Duodenal mucosa (tissue), 2 donors: Measurements from ENCODE around the gene MSH2.

ENCODE experiments used
- H3K27ac ChIP-seq: one replicate; pipeline ENCODE4 v1.7.0; 2013; ENCODE audit warnings: low read depth, low read length
- H3K27me3 ChIP-seq, 2 donors: one replicate each; pipeline ENCODE4 v1.7.0; 2013; ENCODE audit warnings: low read length in 2 of 2, control low read depth in 1 of 2; ENCODE audit not compliant: insufficient read depth in 2 of 2, control insufficient read depth in 1 of 2
- H3K36me3 ChIP-seq, 2 donors: one replicate each; pipeline ENCODE4 v1.7.0; 2013; ENCODE audit warnings: low read length in 2 of 2, control low read depth in 1 of 2; ENCODE audit not compliant: insufficient read depth in 2 of 2, control insufficient read depth in 1 of 2
- H3K4me1 ChIP-seq, 2 donors: one replicate each; pipeline ENCODE4 v1.7.0; 2013; ENCODE audit warnings: low read length in 2 of 2, control low read depth in 1 of 2; ENCODE audit not compliant: insufficient read depth in 2 of 2, control insufficient read depth in 1 of 2
- H3K4me3 ChIP-seq, 2 donors: one replicate each; pipeline ENCODE4 v1.7.0; 2013; ENCODE audit warnings: low read length in 2 of 2, low read depth in 1 of 2
- H3K9ac ChIP-seq, 2 donors: one replicate each; pipeline ENCODE4 v1.7.0; 2013; ENCODE audit warnings: low read length in 2 of 2, low read depth in 1 of 2
- H3K9me3 ChIP-seq, 2 donors: one replicate each; pipeline ENCODE4 v1.7.0; 2013; ENCODE audit warnings: low read length in 2 of 2, control low read depth in 1 of 2; ENCODE audit not compliant: control insufficient read depth in 1 of 2

MSH2 gene

GRCh38 chr2:47459021-47459420 is 56.1 kb downstream of the MSH2 start:
- Histone ChIP-seq H3K4me3 (no peak overlapping the region), H3K27me3 (no peaks in the 10 kb centered on the region), H3K4me1 (no peaks in the 10 kb centered on the region), H3K27ac (no peak overlapping the region), H3K9ac (no peak overlapping the region), H3K36me3 (peaks cover 3 to 7% of the 10 kb centered on the region in 2 donors), H3K9me3 (no peaks in the 10 kb centered on the region)

DNA sequence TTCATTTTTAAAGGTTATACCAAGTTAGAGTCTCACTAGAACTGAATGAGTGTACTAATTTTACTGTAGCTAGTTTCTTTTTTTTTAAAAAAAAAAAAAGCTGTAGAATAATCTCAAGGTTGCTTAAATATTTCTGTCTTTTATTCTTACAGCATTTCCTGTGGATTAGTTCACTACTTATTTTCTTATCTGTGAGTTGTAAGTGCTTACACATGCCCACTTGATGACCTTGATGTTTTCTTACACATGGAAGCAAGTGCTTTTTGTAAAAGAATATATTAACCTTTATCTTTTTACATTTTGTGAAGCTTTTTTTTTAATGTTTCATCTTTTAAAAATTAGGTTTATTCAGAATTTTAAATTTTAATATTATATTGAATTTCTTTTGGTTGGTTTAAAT is 57.8 kb downstream of the MSH2 start:
- H3K36me3 ChIP-seq: peaks cover 3 to 21% of the 10 kb centered on the region in 2 donors
- H3K9ac ChIP-seq: no peak overlapping the region

DNA sequence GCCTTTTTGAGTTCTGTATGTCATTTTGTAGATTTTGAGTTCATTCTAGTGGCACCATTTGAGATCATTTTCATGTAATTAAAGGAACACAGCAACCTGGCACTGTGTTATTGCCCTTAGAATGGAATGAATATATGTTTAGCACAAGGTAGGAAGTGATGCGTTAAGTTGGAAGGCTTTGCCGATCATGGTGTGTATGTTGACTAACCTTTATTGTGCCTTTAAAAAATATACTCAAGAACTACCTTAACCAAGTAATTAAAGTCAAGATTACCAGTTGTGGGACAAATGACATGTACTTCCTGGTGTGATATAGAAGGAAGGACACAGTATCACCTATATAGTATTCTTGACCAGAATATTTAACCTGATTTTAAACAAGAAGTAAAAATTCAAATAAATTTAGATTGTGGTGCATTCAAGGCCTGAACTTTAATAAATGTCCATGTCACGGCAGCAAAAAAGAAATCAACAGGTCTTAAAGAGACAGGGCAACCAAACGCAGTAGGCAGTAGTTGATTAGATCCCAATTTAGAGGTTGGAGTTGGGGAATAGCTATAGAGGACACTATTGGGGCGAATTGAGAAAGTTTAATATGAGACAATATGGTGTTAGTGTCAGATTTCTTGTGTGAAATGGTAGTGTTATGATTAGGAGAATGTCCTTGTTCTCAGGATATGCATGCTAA is 68.6 kb downstream of the MSH2 start:
- no peak overlapping the region for H3K9ac ChIP-seq
- no peak overlapping the region for H3K27ac ChIP-seq
- no peaks in the 10 kb centered on the region for H3K27me3 ChIP-seq
- peaks cover 9 to 29% of the 10 kb centered on the region in 2 donors for H3K36me3 ChIP-seq
- H3K4me3 ChIP-seq: no peak overlapping the region
- H3K4me1 ChIP-seq: no peaks in the 10 kb centered on the region
- H3K9me3 ChIP-seq: no peaks in the 10 kb centered on the region

More for the DNA sequence above, 57.8 kb downstream of the MSH2 start:
- no peaks in the 10 kb centered on the region for H3K27me3 ChIP-seq
- no peaks in the 10 kb centered on the region for H3K4me1 ChIP-seq
- H3K4me3 ChIP-seq: no peak overlapping the region
- no peaks in the 10 kb centered on the region for H3K9me3 ChIP-seq
- H3K27ac ChIP-seq: no peak overlapping the region

GRCh38 chr2:47479863-47480262 is 76.9 kb downstream of the MSH2 start:
- Histone ChIP-seq H3K9me3 (no peaks in the 10 kb centered on the region), H3K36me3 (peaks cover 0 to 30% of the 10 kb centered on the region in 2 donors), H3K27me3 (no peaks in the 10 kb centered on the region), H3K9ac (no peak overlapping the region), H3K27ac (no peak overlapping the region), H3K4me1 (no peaks in the 10 kb centered on the region), H3K4me3 (no peak overlapping the region)

DNA sequence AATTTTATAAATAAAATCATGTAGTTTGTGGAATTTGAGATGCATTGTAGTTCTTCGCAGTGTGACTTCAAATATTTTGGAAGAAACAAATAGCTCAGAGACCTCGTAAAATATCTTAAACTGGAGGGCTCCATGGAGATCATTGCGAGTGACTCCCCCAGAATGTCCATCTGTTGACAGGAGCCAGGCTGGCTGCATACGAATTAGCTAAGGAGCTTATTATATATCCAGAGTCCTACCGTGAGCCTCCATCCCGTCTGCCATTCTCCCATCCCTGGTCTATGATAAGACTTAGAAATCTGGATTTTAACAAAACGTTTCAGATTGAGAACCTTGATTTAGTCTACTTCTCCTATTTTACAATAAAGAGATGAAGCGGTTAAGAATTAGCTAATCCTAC is 80.2 kb downstream of the MSH2 start:
- Histone ChIP-seq H3K27ac (no peak overlapping the region), H3K36me3 (peaks cover 0 to 13% of the 10 kb centered on the region in 2 donors), H3K27me3 (no peaks in the 10 kb centered on the region), H3K4me1 (peaks cover 4 to 12% of the 10 kb centered on the region in 2 donors), H3K4me3 (no peak overlapping the region), H3K9me3 (no peaks in the 10 kb centered on the region), H3K9ac (no peak overlapping the region)

- H3K36me3 ChIP-seq: peaks cover 0 to 5% of the 10 kb centered on the region in 2 donors
- H3K27ac ChIP-seq: no peak overlapping the region
- no peaks in the 10 kb centered on the region for H3K9me3 ChIP-seq
- no peak overlapping the region for H3K4me3 ChIP-seq
- no peaks in the 10 kb centered on the region for H3K27me3 ChIP-seq
- H3K4me1 ChIP-seq: peaks cover 4 to 19% of the 10 kb centered on the region in 2 donors
- H3K9ac ChIP-seq: no peak overlapping the region
These were observed 81.4 kb downstream of the MSH2 start for GRCh38 chr2:47484396-47484795.

GRCh38 chr2:47485177-47485576 is 82.2 kb downstream of the MSH2 start:
- peaks cover 0 to 5% of the 10 kb centered on the region in 2 donors for H3K36me3 ChIP-seq
- no peak overlapping the region for H3K4me3 ChIP-seq
- H3K4me1 ChIP-seq: peaks cover 4 to 19% of the 10 kb centered on the region in 2 donors
- no peak overlapping the region for H3K9ac ChIP-seq
- H3K27me3 ChIP-seq: no peaks in the 10 kb centered on the region
- no peak overlapping the region for H3K27ac ChIP-seq
- H3K9me3 ChIP-seq: no peaks in the 10 kb centered on the region

GRCh38 chr2:47485751-47486300 is 82.9 kb downstream of the MSH2 start:
- no peaks in the 10 kb centered on the region for H3K9me3 ChIP-seq
- peaks cover 0 to 5% of the 10 kb centered on the region in 2 donors for H3K36me3 ChIP-seq
- H3K9ac ChIP-seq: no peak overlapping the region

DNA sequence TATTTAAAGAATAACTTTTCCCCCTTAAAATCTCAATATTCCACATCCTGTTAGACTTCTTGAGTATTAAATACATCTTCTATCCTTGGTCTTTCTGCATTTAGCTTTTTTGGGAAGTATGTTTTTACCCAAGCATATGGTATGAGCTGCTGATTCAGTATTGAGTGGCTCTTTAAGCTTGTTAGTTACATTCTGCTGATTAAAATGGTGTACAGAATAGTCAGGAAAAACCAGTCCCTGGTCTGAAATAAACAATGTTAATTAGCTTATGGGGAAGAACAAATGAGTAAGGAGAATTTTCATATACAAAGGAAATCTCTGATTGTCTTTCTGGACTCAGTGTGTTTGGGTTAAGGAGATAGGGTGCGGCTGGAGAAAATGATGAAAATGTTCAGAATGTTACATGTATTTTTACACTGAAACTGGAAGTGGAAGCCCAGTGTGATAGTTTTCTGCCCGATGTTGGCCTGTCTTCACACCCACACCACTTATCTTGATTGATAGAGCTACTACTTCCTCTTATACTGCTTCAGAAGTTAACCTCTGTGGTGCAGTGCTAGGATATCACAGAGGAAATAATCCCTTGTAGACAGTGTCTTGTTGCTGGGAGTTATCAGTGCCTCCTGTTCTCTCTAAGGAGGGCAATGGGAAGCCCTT is 84.0 kb downstream of the MSH2 start:
- no peak overlapping the region for H3K4me3 ChIP-seq
- H3K9me3 ChIP-seq: no peaks in the 10 kb centered on the region
- no peak overlapping the region for H3K9ac ChIP-seq
- H3K27ac ChIP-seq: no peak overlapping the region
- H3K27me3 ChIP-seq: no peaks in the 10 kb centered on the region
- peaks cover 0 to 5% of the 10 kb centered on the region in 2 donors for H3K36me3 ChIP-seq
- H3K4me1 ChIP-seq: peaks cover 4 to 19% of the 10 kb centered on the region in 2 donors

More at GRCh38 chr2:47485751-47486300, 82.9 kb downstream of the MSH2 start:
- H3K4me3 ChIP-seq: no peak overlapping the region
- H3K27me3 ChIP-seq: no peaks in the 10 kb centered on the region
- H3K27ac ChIP-seq: no peak overlapping the region
- peaks cover 4 to 19% of the 10 kb centered on the region in 2 donors for H3K4me1 ChIP-seq

- peaks cover 4 to 19% of the 10 kb centered on the region in 2 donors for H3K4me1 ChIP-seq
- H3K27ac ChIP-seq: no peak overlapping the region
- H3K4me3 ChIP-seq: no peak overlapping the region
- H3K9me3 ChIP-seq: no peaks in the 10 kb centered on the region
- peaks cover 0 to 5% of the 10 kb centered on the region in 2 donors for H3K36me3 ChIP-seq
- H3K9ac ChIP-seq: no peak overlapping the region
- no peaks in the 10 kb centered on the region for H3K27me3 ChIP-seq
These were observed 84.5 kb downstream of the MSH2 start for GRCh38 chr2:47487498-47487875.
